K562 (cell line): ENCODE results near the gene ANAPC16. TPM values are rescaled to one million over a fixed set of nuclear protein-coding genes. Genes with fewer than 3 reads are reported as not detected.

Experiments
- AFF4 ChIP-seq: sonication (generic); formaldehyde crosslinking; IDR thresholded peaks from 2 replicates; pipeline ENCODE4 v1.8.0; 2023; ENCODE audit warnings: mild to moderate bottlenecking, missing genetic modification reagents
- CREM ChIP-seq: IDR thresholded peaks from 2 replicates; pipeline ENCODE4 v1.6.1; 2014; ENCODE audit warnings: antibody characterized with exemption, low read depth
- MAFG ChIP-seq: fragments of 450-650 bp; conservative IDR thresholded peaks from 2 replicates; pipeline ENCODE4 v1.6.1; 2016; ENCODE audit warnings: missing genetic modification characterization, missing compliant biosample characterization
- MYNN ChIP-seq, 2 experiments: sonication (generic); formaldehyde crosslinking in 1 of 2; IDR thresholded peaks; 2 replicates each; pipeline versions ENCODE4 v1.5.0 to v1.6.1; 2016 to 2020; ENCODE audit warnings: antibody characterized with exemption in 1 of 2, missing genetic modification reagents in 1 of 2
- NCOA1 ChIP-seq: fragments of 450-650 bp; IDR thresholded peaks from 2 replicates; pipeline ENCODE4 v1.6.1; 2016; ENCODE audit warnings: low read depth
- NCOA4 ChIP-seq: fragments of 450-650 bp; IDR thresholded peaks from 2 replicates; pipeline ENCODE4 v1.6.1; 2018; ENCODE audit warnings: mild to moderate bottlenecking; ENCODE audit not compliant: partially characterized antibody
- PPARD ChIP-seq: fragments of 250-450 bp; sonication (Bioruptor Pico); IDR thresholded peaks from 2 replicates; pipeline ENCODE4 v1.8.0; 2022; ENCODE audit warnings: inconsistent platforms, mild to moderate bottlenecking, moderate library complexity
- RFX7 ChIP-seq: fragments of 250-450 bp; sonication (Bioruptor Pico); IDR thresholded peaks from 2 replicates; pipeline ENCODE4 v1.5.1; 2021; ENCODE audit warnings: mild to moderate bottlenecking
- SAFB ChIP-seq: fragments of 200-400 bp; formaldehyde crosslinking; IDR thresholded peaks from 2 replicates; pipeline ENCODE4 v1.6.1; 2017; ENCODE audit warnings: low read depth, low read length, borderline replicate concordance
- SMARCE1 ChIP-seq: fragments of 450-650 bp; IDR thresholded peaks from 2 replicates; pipeline ENCODE4 v1.7.1; 2016; ENCODE audit warnings: mild to moderate bottlenecking
- SRF ChIP-seq, 2 experiments: fragments of 250-450, 450-650 bp in 1 of 2; sonication (Bioruptor Pico) in 1 of 2; sonication (generic) in 1 of 2; formaldehyde crosslinking; IDR thresholded peaks; 2 replicates each; pipeline versions ENCODE4 v1.5.0 to v1.5.1; 2020 to 2022; ENCODE audit warnings: mild to moderate bottlenecking in 1 of 2, missing genetic modification reagents in 1 of 2
- TEAD1 ChIP-seq, 2 experiments: fragments of 450-650 bp in 1 of 2; sonication (generic) in 1 of 2; formaldehyde crosslinking; IDR thresholded peaks; 2 replicates each; pipeline versions ENCODE4 v1.4.0 to v1.8.0; 2020 to 2022; ENCODE audit warnings: mild to moderate bottlenecking in 2 of 2, missing genetic modification reagents in 1 of 2
- ZBTB17 ChIP-seq: fragments of 450-650 bp; formaldehyde crosslinking; IDR thresholded peaks from 2 replicates; pipeline ENCODE4 v1.4.0; 2020; ENCODE audit warnings: mild to moderate bottlenecking
- ZNF263 ChIP-seq: sonication (generic); formaldehyde crosslinking; IDR thresholded peaks from 2 replicates; pipeline ENCODE4 v1.8.0; 2022; ENCODE audit warnings: mild to moderate bottlenecking, missing genetic modification reagents, borderline replicate concordance
- ZNF75A ChIP-seq: fragments of 450-650 bp; formaldehyde crosslinking; IDR thresholded peaks from 2 replicates; pipeline ENCODE4 v1.4.0; 2020; ENCODE audit warnings: mild to moderate bottlenecking
- ZNF830 ChIP-seq: fragments of 250-450 bp; sonication (Bioruptor Pico); IDR thresholded peaks from 2 replicates; pipeline ENCODE4 v1.5.0; 2021; ENCODE audit warnings: mild to moderate bottlenecking
- polyA plus RNA-seq, 8 experiments: library from polyadenylated mRNA; depleted of rRNA in 4 of 8; stranded (reverse) in 5 of 8; unstranded in 3 of 8; fragments of >200 nt; fragmentation: Nextera tagmentation in 2 of 8; fragmentation: Illumina TruSeq in 1 of 8; extraction: Ambion mirVana in 2 of 8; extraction: Trizol in 1 of 8; gene quantifications; 2 replicates each; pipeline versions ENCODE4 v1.2.1 to v1.2.3, GENCODE V29; 2011 to 2014; ENCODE audit warnings: inconsistent platforms in 1 of 8, missing spikeins in 1 of 8
- total RNA-seq, 7 experiments: library from RNA; depleted of rRNA in 6 of 7; stranded (reverse); fragments of >200 nt in 6 of 7; fragmentation: Illumina TruSeq in 2 of 7; extraction: Trizol in 2 of 7; gene quantifications; 2 replicates each; pipeline versions ENCODE4 v1.2.1 to v1.2.3, GENCODE V29; 2011 to 2021; ENCODE audit warnings: low replicate concordance in 1 of 7
- TF ChIP-seq, protein P1 (sequence below): fragments of 250-450 bp; sonication (Bioruptor Pico); IDR thresholded peaks from 2 replicates; pipeline ENCODE4 v1.5.0; 2021; ENCODE audit warnings: mild to moderate bottlenecking, moderate library complexity
- TF ChIP-seq, protein P2 (sequence below): fragments of 450-650 bp; IDR thresholded peaks from 2 replicates; pipeline ENCODE4 v1.7.1; 2018; ENCODE audit warnings: mild to moderate bottlenecking, low read depth; ENCODE audit not compliant: partially characterized antibody

The ANAPC16 gene
- total and polyA plus RNA-seq, 9 of the 15 experiments (the other 6 are each of a cell fraction or from before 2014, with no cell fraction given), result 42.6 to 208 (median 108) TPM

DNA sequence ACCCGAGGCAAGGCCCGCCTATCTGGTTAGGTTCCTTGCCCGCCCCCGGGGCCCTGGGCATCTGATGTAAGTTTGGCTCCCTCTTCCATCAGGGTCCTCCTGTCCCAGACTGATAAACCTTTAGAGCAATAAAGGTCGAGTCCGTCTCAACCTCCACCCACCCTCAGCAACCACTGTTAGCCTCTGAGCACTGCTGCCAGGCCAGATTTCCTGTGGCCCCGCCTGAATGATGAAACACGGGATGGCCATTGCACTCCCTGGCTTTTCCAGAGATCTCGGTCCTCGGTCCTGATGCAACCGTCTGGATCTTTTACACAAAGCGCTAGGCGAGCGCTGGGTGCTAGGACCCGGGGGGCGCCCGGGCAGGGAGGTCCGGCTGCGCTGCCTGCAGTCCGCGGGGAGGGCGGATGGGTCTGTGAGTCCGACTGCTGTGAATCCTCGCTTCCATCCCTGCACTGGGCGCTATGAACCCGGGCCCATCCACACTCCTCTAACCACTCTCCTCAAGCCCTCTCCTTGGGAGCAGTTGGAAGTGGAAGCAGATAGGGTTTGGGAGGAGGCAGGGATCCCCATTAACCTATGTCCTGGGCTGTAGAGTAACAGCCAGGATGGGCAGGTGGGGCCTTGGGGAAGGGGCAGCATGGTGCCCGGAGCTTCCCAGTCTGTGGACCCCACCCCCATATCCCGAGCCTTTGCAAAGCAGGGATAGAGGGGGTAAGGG lies 57.0 kb downstream of the ANAPC16 start (continued):
- TF ChIP-seq, protein P1, sequence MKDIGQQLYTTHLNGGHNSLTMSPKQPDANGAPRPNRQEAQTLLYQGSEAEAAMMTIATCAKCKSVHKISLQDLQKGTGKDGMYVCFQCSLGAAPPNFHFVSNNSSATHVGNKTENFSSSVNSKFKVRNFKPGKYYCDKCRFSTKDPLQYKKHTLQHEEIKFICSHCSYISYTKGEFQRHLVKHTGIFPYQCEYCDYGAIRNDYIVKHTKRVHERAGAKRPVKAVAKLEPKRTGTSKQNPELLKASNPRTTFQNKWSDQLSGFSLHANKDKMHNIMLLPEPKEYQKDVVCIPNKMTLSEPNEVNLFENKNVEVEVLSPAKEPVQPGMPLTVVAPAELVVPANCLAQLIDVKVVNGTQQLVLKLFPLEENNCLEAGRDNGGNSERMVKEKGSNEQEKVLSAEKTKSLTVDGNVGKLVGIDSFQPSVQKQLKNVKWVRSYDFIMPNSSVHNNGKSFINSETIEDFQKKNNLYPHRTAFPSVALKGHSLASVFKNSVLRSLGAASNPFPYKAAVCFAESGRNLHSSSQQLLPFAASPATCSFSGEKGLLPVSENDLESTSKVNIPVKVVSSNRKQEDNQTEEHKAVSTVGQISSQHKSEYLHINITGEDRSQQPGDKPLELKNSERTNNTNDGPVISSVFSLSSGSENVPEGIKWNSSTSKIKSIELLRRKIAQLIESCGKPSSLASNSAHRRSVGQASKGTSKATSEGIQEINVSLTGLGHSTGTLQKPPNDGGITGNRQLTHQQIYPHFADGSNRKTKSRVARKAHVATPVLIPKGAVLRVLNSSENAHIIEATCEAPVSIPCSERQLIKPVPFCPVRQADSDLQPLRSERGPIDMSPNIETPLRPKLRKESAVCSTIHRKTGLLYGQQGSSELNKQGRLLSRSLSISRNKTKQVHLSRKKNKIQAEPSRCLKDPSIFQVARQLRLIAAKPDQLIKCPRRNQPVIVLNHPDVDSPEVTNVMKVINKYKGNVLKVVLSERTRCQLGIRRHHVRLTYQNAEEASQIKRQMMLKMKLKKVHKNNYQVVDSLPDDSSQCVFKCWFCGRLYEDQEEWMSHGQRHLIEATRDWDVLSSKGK (CRISPR knock-in tag), result no peak
- no peak for TF ChIP-seq NCOA4
- no peak for TF ChIP-seq RFX7
- TF ChIP-seq SMARCE1, result no peak
- TF ChIP-seq PPARD (CRISPR knock-in tag), result no peak
- no peak for TF ChIP-seq NCOA1
- peak; percentile 87 for TF ChIP-seq MYNN (IDR thresholded peaks at IDR 0.05)
- TF ChIP-seq MYNN (CRISPR knock-in tag; IDR thresholded peaks at IDR 0.05), result no peak
- TF ChIP-seq TEAD1 (CRISPR knock-in tag; IDR thresholded peaks at IDR 0.05), result peak; percentile 14 to 86; a peak in 3 of 4 replicates
- TF ChIP-seq ZBTB17 (CRISPR knock-in tag), result peak; percentile 74
- no peak for TF ChIP-seq ZNF75A
- no peak for TF ChIP-seq SAFB
- TF ChIP-seq SRF (CRISPR knock-in tag; IDR thresholded peaks at IDR 0.05), result peak in 1 of 2 experiments; percentile 84; a peak in 2 of 4 replicates
- TF ChIP-seq ZNF830 (CRISPR knock-in tag), result peak; percentile 99
- 0 out of 2 replicates have a peak, but pooled peaks have one; percentile 9 for TF ChIP-seq MAFG (tag)
- peak; percentile 67; the same call in 1 of the 2 replicates for TF ChIP-seq ZNF263 (CRISPR knock-in tag)
- no peak; the same call in 1 of the 2 replicates for TF ChIP-seq AFF4 (CRISPR knock-in tag)
- TF ChIP-seq, protein P2, sequence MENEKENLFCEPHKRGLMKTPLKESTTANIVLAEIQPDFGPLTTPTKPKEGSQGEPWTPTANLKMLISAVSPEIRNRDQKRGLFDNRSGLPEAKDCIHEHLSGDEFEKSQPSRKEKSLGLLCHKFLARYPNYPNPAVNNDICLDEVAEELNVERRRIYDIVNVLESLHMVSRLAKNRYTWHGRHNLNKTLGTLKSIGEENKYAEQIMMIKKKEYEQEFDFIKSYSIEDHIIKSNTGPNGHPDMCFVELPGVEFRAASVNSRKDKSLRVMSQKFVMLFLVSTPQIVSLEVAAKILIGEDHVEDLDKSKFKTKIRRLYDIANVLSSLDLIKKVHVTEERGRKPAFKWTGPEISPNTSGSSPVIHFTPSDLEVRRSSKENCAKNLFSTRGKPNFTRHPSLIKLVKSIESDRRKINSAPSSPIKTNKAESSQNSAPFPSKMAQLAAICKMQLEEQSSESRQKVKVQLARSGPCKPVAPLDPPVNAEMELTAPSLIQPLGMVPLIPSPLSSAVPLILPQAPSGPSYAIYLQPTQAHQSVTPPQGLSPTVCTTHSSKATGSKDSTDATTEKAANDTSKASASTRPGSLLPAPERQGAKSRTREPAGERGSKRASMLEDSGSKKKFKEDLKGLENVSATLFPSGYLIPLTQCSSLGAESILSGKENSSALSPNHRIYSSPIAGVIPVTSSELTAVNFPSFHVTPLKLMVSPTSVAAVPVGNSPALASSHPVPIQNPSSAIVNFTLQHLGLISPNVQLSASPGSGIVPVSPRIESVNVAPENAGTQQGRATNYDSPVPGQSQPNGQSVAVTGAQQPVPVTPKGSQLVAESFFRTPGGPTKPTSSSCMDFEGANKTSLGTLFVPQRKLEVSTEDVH, result no peak
- TF ChIP-seq CREM, result peak; percentile 85
